ENCODE measurements around the gene ZNHIT1. TPM values are rescaled to one million over a fixed set of nuclear protein-coding genes. Genes with fewer than 3 reads are reported as not detected.

The ZNHIT1 gene
- total and polyA plus RNA-seq, 2 of the 8 experiments (the other 6 are each of a cell fraction or from before 2014, with no cell fraction given), result 38.2 to 61.7 TPM

- Histone ChIP-seq H3K4me2 (ENCODE audit: insufficient read depth in 1 of 2, low read depth in 2 of 2, low read length in 2 of 2) (peak overlapping the region; percentile 90), H3K4me1 (replicated peaks in 1 of 4; ENCODE audit: control insufficient read depth in 3 of 4, insufficient read depth in 4 of 4, low read length in 3 of 4) (peaks cover 0 to 9% (median 6%) of the 10 kb centered on the region in 4 experiments; a peak in 6 of 7 replicates), H3K27ac (ENCODE audit: low read depth, low read length) (no peak overlapping the region), H3K9me3 (ENCODE audit: insufficient read depth in 2 of 2, low read depth in 1 of 2, low read length in 1 of 2) (no peaks in the 10 kb centered on the region), H4K20me1 (replicated peaks in 1 of 2; ENCODE audit: control insufficient read depth in 1 of 2, insufficient read depth in 2 of 2, low read length in 2 of 2) (no peaks in the 10 kb centered on the region), H3K4ac (replicated peaks; ENCODE audit: insufficient read length, low read depth, low read length) (no peak overlapping the region), H2AFZ (ENCODE audit: low read length) (0 out of 2 replicates have a peak overlapping the region, but pooled peaks have one; percentile 40), H3K36me3 (ENCODE audit: control insufficient read depth in 2 of 4, insufficient read depth in 4 of 4, low read length in 3 of 4) (no peaks in the 10 kb centered on the region), H2BK120ac (replicated peaks; ENCODE audit: low read depth, low read length) (no peak overlapping the region), H4K5ac (ENCODE audit: insufficient read length, low read depth, low read length) (no peak overlapping the region), H2BK12ac (ENCODE audit: low read depth, low read length) (no peak overlapping the region), H3K79me2 (ENCODE audit: control insufficient read depth in 1 of 2, insufficient read depth in 2 of 2, low read length in 2 of 2) (no peaks in the 10 kb centered on the region), H4K91ac (replicated peaks; ENCODE audit: insufficient read length, low read length) (no peak overlapping the region), H3K56ac (replicated peaks; ENCODE audit: insufficient read length, low read depth, low read length) (no peak overlapping the region), H2BK15ac (ENCODE audit: low read length) (no peak overlapping the region), H3K18ac (ENCODE audit: extremely low read depth, low read length) (no peak overlapping the region; the same call in 1 of the 2 replicates), H2AK5ac (ENCODE audit: low read depth, low read length) (no peak overlapping the region), H3K4me3 (ENCODE audit: extremely low read depth in 1 of 4, insufficient read depth in 2 of 4, low read depth in 3 of 4, low read length in 4 of 4) (peak overlapping the region; percentile 48 to 77 (median 68)), H3K27me3 (replicated peaks in 1 of 4; ENCODE audit: control insufficient read depth in 3 of 4, extremely low read depth in 1 of 4, insufficient read depth in 3 of 4, low read length in 3 of 4) (peaks cover 26 to 69% (median 60%) of the 10 kb centered on the region in 4 experiments), H3K79me1 (ENCODE audit: low read depth, low read length) (no peaks in the 10 kb centered on the region), H3K23ac (ENCODE audit: insufficient read length) (no peak overlapping the region), H2BK20ac (ENCODE audit: low read length) (no peak overlapping the region), H3K9ac (replicated peaks in 1 of 4; ENCODE audit: extremely low read depth in 1 of 4, low read depth in 3 of 4, low read length in 3 of 4) (no peak overlapping the region), H2BK5ac (ENCODE audit: low read depth, low read length) (no peak overlapping the region), H4K8ac (ENCODE audit: extremely low read depth, insufficient read depth, low read length) (no peak overlapping the region), H3K14ac (ENCODE audit: insufficient read length) (no peak overlapping the region), H3K23me2 (ENCODE audit: low read depth, low read length) (peaks cover 22% of the 10 kb centered on the region)
- CTCF ChIA-PET (ENCODE audit: partially characterized antibody), result interaction anchor here (0.6 to 1.1 kb wide), 4 partner anchors 10 to 36 kb away, joined by 3 to 5 read pairs (median 4); no protein-coding TSS in a partner anchor
- FAIRE-seq (no peak), DNase-seq (ENCODE audit: low read depth in 1 of 2, low spot score in 2 of 2) (no peak)
- 3% methylated on average over 13 of the region's 20 CpGs; no CpG with 5 or more reads in 1 of the 2 experiments for WGBS, 2 experiments (ENCODE audit: extremely low coverage in 1 of 2, insufficient coverage in 1 of 2, insufficient read length in 1 of 2, insufficient replicate concordance in 2 of 2, low coverage in 1 of 2, low lambda C conversion rate in 2 of 2, missing lambda C conversion rate in 1 of 2)
- POLR2A ChIA-PET (ENCODE audit: partially characterized antibody), result interaction anchor here (0.7 kb wide), 1 partner anchor 23 kb away, joined by 4 read pairs; no protein-coding TSS in a partner anchor
- TF ChIP-seq BACH1 (IDR thresholded peaks at IDR 0.05; ENCODE audit: low read length) (no peak), E2F6 (IDR thresholded peaks at IDR 0.05) (peak; percentile 44; the same call in 1 of the 2 replicates), JUND (IDR thresholded peaks at IDR 0.05; ENCODE audit: low read length) (no peak), MAX (IDR thresholded peaks at IDR 0.05) (peak; percentile 37; the same call in 1 of the 2 replicates), ASH2L (IDR thresholded peaks at IDR 0.05; ENCODE audit: low read length) (peak; percentile 28), KDM4A (IDR thresholded peaks at IDR 0.05; ENCODE audit: low read depth, low read length, severe bottlenecking) (peak; percentile 49), CHD1 (IDR thresholded peaks at IDR 0.05; ENCODE audit: low read depth, low read length) (no peak), SIN3A (conservative IDR thresholded peaks at IDR 0.05 in 1 of 2, IDR thresholded peaks at IDR 0.05 in 1 of 2; ENCODE audit: low read depth in 1 of 2, low read length in 2 of 2) (peak in 1 of 2 experiments; percentile 49; a peak in 1 of 4 replicates), POLR2AphosphoS5 (IDR thresholded peaks at IDR 0.05; ENCODE audit: low read depth, low read length) (no peak), SAP30 (IDR thresholded peaks at IDR 0.05; ENCODE audit: insufficient read depth, insufficient replicate concordance, low read length) (peak; percentile 61), NANOG (IDR thresholded peaks at IDR 0.05; ENCODE audit: insufficient read depth, low read depth, low read length, poor library complexity, severe bottlenecking) (no peak), TAF7 (optimal IDR thresholded peaks at IDR 0.05; ENCODE audit: borderline replicate concordance, low read depth, low read length) (no peak)
Measured at GRCh38 chr7:101179117-101179516, 38.8 kb upstream of the ZNHIT1 start.
